Common myeloid progenitor, CD34-positive (primary cell): Measurements from ENCODE around the gene TMEM51.

Source experiments
- CTCF ChIA-PET: fragments of 350-600 bp; sonication (Branson Sonifier 250); formaldehyde crosslinking; loops from one replicate; lab custom pipeline; 2021; ENCODE audit warnings: antibody characterized with exemption; lab: Charles Lee
- POLR2A ChIA-PET: fragments of 350-600 bp; sonication (Branson Sonifier 250); formaldehyde crosslinking; loops from one replicate; lab custom pipeline; 2021; ENCODE audit warnings: antibody characterized with exemption; lab: Charles Lee
- DNase-seq, 3 donors: peaks; one replicate each; pipeline versions ENCODE4 v3.0.0 to v3.0.0-alpha.2; 2013
- H3K27ac ChIP-seq, 2 experiments: 1 replicate in 1 of 2; 2 replicates in 1 of 2; pipeline ENCODE4 v1.7.0; 2013; ENCODE audit warnings: inconsistent platforms in 2 of 2, low read length in 2 of 2, mild to moderate bottlenecking in 2 of 2, low read depth in 1 of 2, moderate library complexity in 1 of 2; ENCODE audit not compliant: severe bottlenecking in 2 of 2, insufficient read depth in 1 of 2, poor library complexity in 1 of 2
- H3K27me3 ChIP-seq, 5 experiments: replicated peaks in 2 of 5; 1 replicate in 3 of 5; 2 replicates in 2 of 5; pipeline versions ENCODE4 v1.6.1 to v1.7.0; 2013; ENCODE audit warnings: low read length in 4 of 5, mild to moderate bottlenecking in 2 of 5, moderate library complexity in 2 of 5, inconsistent platforms in 1 of 5; ENCODE audit not compliant: insufficient read depth in 5 of 5, control insufficient read depth in 4 of 5
- H3K36me3 ChIP-seq, 4 experiments: 1 replicate in 2 of 4; 2 replicates in 2 of 4; pipeline versions ENCODE4 v1.6.1 to v1.7.0; 2013; ENCODE audit warnings: low read length in 3 of 4, control low read depth in 1 of 4, mild to moderate bottlenecking in 1 of 4; ENCODE audit not compliant: control insufficient read depth in 4 of 4, insufficient read depth in 4 of 4
- H3K4me1 ChIP-seq, 4 experiments: 1 replicate in 3 of 4; 2 replicates in 1 of 4; pipeline versions ENCODE4 v1.6.1 to v1.7.1; 2013; ENCODE audit warnings: low read length in 3 of 4, mild to moderate bottlenecking in 3 of 4, control low read depth in 1 of 4, inconsistent platforms in 1 of 4, moderate library complexity in 1 of 4; ENCODE audit not compliant: control insufficient read depth in 4 of 4, insufficient read depth in 4 of 4; ENCODE audit errors: control extremely low read depth in 1 of 4
- H3K4me3 ChIP-seq, 7 experiments: 1 replicate in 4 of 7; 2 replicates in 3 of 7; pipeline versions ENCODE4 v1.5.1 to v1.7.0; 2013; ENCODE audit warnings: mild to moderate bottlenecking in 7 of 7, low read length in 6 of 7, moderate library complexity in 6 of 7, inconsistent platforms in 2 of 7, low read depth in 2 of 7, control low read depth in 1 of 7; ENCODE audit not compliant: insufficient read depth in 4 of 7, control insufficient read depth in 1 of 7; ENCODE audit errors: extremely low read depth in 1 of 7
- H3K9me3 ChIP-seq, 5 experiments: 1 replicate in 4 of 5; 2 replicates in 1 of 5; pipeline versions ENCODE4 v1.6.1 to v1.7.1; 2013; ENCODE audit warnings: low read length in 4 of 5, mild to moderate bottlenecking in 2 of 5, inconsistent platforms in 1 of 5, low read depth in 1 of 5, moderate library complexity in 1 of 5; ENCODE audit not compliant: control insufficient read depth in 4 of 5, insufficient read depth in 2 of 5; ENCODE audit errors: control extremely low read depth in 1 of 5
- whole genome bisulfite sequencing: methylation state at CpG from one replicate; pipeline ENCODE4 v1.1.5; 2013; ENCODE audit not compliant: insufficient coverage; 5-methylcytosine and 5-hydroxymethylcytosine counted together

Gene TMEM51

DNA sequence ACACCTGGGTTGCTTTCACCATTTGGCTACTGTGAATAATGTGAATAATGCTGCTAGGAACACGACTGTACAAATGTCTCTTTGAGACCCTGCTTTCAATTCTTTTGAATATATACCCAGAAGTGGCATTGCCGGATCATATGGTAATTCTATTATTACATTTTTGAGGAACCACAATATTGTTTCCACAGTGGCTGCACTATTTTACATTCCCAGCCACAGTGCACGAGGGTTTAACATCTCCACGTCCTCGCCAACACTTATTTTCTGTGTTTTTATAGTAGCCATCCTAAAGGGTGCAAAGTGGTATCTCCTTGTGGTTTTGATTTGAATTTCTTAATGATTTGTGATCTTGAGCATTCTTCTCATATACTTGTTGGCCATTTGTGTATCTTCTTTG, 109.2 kb downstream of the TMEM51 start:
- Histone ChIP-seq H3K9me3 (peaks cover 0 to 7% (median 2%) of the 10 kb centered on the region in 5 experiments), H3K4me3 (no peak overlapping the region), H3K27me3 (no peaks in the 10 kb centered on the region), H3K4me1 (peaks cover 4 to 34% (median 13%) of the 10 kb centered on the region in 4 experiments), H3K27ac (no peak overlapping the region), H3K36me3 (no peaks in the 10 kb centered on the region)
- ChIA-PET POLR2A (no interaction called here), CTCF (interaction anchor here (0.8 to 2.2 kb wide), 3 partner anchors 11 to 134 kb away, joined by 3 to 9 read pairs (median 3); partner anchors contain the start of gene FHAD1)
- WGBS, result 96% methylated on average over 5 of the region's 5 CpGs
- no peak for DNase-seq

DNA sequence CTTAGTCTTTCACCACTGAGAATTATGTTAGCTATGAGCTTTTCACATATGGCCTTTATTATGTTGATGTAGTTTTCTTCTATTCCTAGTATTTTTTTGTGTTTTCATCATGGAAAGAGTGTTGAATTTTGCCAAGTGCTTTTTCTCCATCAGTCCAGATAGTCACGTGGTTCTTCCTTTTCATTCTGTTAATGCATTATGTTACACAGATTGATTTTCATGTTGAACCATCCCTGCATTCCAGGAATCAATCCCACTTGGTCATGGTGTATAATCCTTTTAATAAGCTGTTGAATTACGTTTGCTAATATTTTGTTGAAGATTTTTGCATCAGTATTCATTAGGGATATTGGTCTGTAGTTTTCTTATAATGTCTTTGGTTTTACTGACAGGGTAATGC, 111.2 kb downstream of the TMEM51 start:
- ChIA-PET POLR2A (no interaction called here), CTCF (interaction anchor here (0.9 to 2.3 kb wide), 5 partner anchors 10 to 155 kb away, joined by 3 to 7 read pairs (median 3); partner anchors contain the start of gene TMEM51)
- DNase-seq, result no peak
- no peak overlapping the region for H3K4me3 ChIP-seq
- WGBS, result no CpG with 5 or more reads among the region's 2 CpGs
- no peak overlapping the region for H3K27ac ChIP-seq
- no peaks in the 10 kb centered on the region for H3K36me3 ChIP-seq
- H3K27me3 ChIP-seq, result no peaks in the 10 kb centered on the region
- H3K4me1 ChIP-seq, result peaks cover 4 to 21% (median 10%) of the 10 kb centered on the region in 4 experiments
- peaks cover 0 to 7% (median 2%) of the 10 kb centered on the region in 5 experiments for H3K9me3 ChIP-seq
